GM19043 (cell line): ENCODE results near the gene CHST4.
"Not testable (repeated sequence)": the region's sequence is repeated elsewhere in the genome, so short reads cannot be mapped to it uniquely, and the experiment has no call there.

Experiments
- ATAC-seq: cut with Tn5 transposase; IDR thresholded peaks from one replicate; pipeline ENCODE4 v1.9.1; 2021; ENCODE audit warnings: low read depth; ENCODE audit not compliant: unreplicated experiment

The CHST4 gene

GRCh38 chr16:71526111-71526631, at the start of gene CHST4:
CHST4 (plus strand) TSS chr16:71526426; CDS start chr16:71536678, 10,252 bp downstream.
- ATAC-seq, result no peak

GRCh38 chr16:71476457-71477124, 49.6 kb upstream of the CHST4 start:
- no peak for ATAC-seq

- no peak for ATAC-seq
Observed at GRCh38 chr16:71479420-71479819, 46.8 kb upstream of the CHST4 start.

- ATAC-seq, result no peak
Observed at GRCh38 chr16:71480956-71481355, 45.3 kb upstream of the CHST4 start.

GRCh38 chr16:71482569-71482968, 43.7 kb upstream of the CHST4 start:
- ATAC-seq, result no peak

GRCh38 chr16:71484006-71484893, 42.0 kb upstream of the CHST4 start:
- ATAC-seq, result peak; percentile 87

- ATAC-seq, result no peak
Observed at GRCh38 chr16:71489122-71489521, 37.1 kb upstream of the CHST4 start, which contains the start of gene ZNF19. ZNF19 (minus strand) TSS chr16:71489324; CDS start chr16:71482114, 7,210 bp downstream.

GRCh38 chr16:71490361-71490760, 35.9 kb upstream of the CHST4 start:
- ATAC-seq, result no peak

- no peak for ATAC-seq
Observed at GRCh38 chr16:71491054-71491453, 35.2 kb upstream of the CHST4 start.

GRCh38 chr16:71492786-71493185, 33.4 kb upstream of the CHST4 start:
- no peak for ATAC-seq

- no peak for ATAC-seq
Observed at GRCh38 chr16:71493213-71493612, 33.0 kb upstream of the CHST4 start.

GRCh38 chr16:71498031-71498430, 28.2 kb upstream of the CHST4 start:
- no peak for ATAC-seq

GRCh38 chr16:71499775-71500364, 26.4 kb upstream of the CHST4 start:
- ATAC-seq, result peak; percentile 81

GRCh38 chr16:71500964-71501363, 25.3 kb upstream of the CHST4 start:
- ATAC-seq, result no peak

GRCh38 chr16:71501547-71501946, 24.7 kb upstream of the CHST4 start:
- ATAC-seq, result no peak

- not testable (repeated sequence) for ATAC-seq
Observed at GRCh38 chr16:71504051-71504450, 22.2 kb upstream of the CHST4 start.

- no peak for ATAC-seq
Observed at GRCh38 chr16:71504901-71505300, 21.3 kb upstream of the CHST4 start.

- ATAC-seq, result no peak
Observed at GRCh38 chr16:71507061-71507460, 19.2 kb upstream of the CHST4 start.

- no peak for ATAC-seq
Observed at GRCh38 chr16:71513302-71513701, 12.9 kb upstream of the CHST4 start.

GRCh38 chr16:71514476-71514875, 11.8 kb upstream of the CHST4 start:
- no peak for ATAC-seq

- ATAC-seq, result no peak
Observed at GRCh38 chr16:71515026-71515425, 11.2 kb upstream of the CHST4 start.
